GM19438 (cell line): ENCODE data around the gene ZBTB20.
"Not testable (repeated sequence)": the region's sequence is repeated elsewhere in the genome, so short reads cannot be mapped to it uniquely, and the experiment has no call there.

Experiments
- ATAC-seq: cut with Tn5 transposase; IDR thresholded peaks from one replicate; pipeline ENCODE4 v1.9.1; 2021; ENCODE audit warnings: low read depth; ENCODE audit not compliant: unreplicated experiment

Gene ZBTB20

GRCh38 chr3:114698146-114699105, 448.7 kb downstream of the ZBTB20 start:
- ATAC-seq: no peak

GRCh38 chr3:114697401-114697800, 449.7 kb downstream of the ZBTB20 start:
- ATAC-seq: no peak

GRCh38 chr3:114694251-114694650, 452.8 kb downstream of the ZBTB20 start:
- no peak for ATAC-seq

GRCh38 chr3:114691871-114692270, 455.2 kb downstream of the ZBTB20 start:
- ATAC-seq: no peak

- no peak for ATAC-seq
Observed at GRCh38 chr3:114690911-114691310, 456.2 kb downstream of the ZBTB20 start.

GRCh38 chr3:114687151-114687550, 459.9 kb downstream of the ZBTB20 start:
- ATAC-seq: no peak

GRCh38 chr3:114686621-114687020, 460.5 kb downstream of the ZBTB20 start:
- no peak for ATAC-seq

GRCh38 chr3:114685161-114685560, 461.9 kb downstream of the ZBTB20 start:
- ATAC-seq: no peak

GRCh38 chr3:114680299-114680698, 466.8 kb downstream of the ZBTB20 start:
- no peak for ATAC-seq

GRCh38 chr3:114679773-114680172, 467.3 kb downstream of the ZBTB20 start:
- not testable (repeated sequence) for ATAC-seq

GRCh38 chr3:114675104-114675503, 472.0 kb downstream of the ZBTB20 start:
- no peak for ATAC-seq

- no peak for ATAC-seq
Observed at GRCh38 chr3:114674036-114674435, 473.1 kb downstream of the ZBTB20 start.

- ATAC-seq: no peak
Observed at GRCh38 chr3:114673481-114673880, 473.6 kb downstream of the ZBTB20 start.

- no peak for ATAC-seq
Observed at GRCh38 chr3:114672692-114673447, 474.2 kb downstream of the ZBTB20 start.

- no peak for ATAC-seq
Observed at GRCh38 chr3:114671741-114672510, 475.2 kb downstream of the ZBTB20 start.

GRCh38 chr3:114669614-114670013, 477.5 kb downstream of the ZBTB20 start:
- no peak for ATAC-seq

GRCh38 chr3:114668099-114668498, 479.0 kb downstream of the ZBTB20 start:
- no peak for ATAC-seq

GRCh38 chr3:114666623-114667022, 480.5 kb downstream of the ZBTB20 start:
- no peak for ATAC-seq

- ATAC-seq: no peak
Observed at GRCh38 chr3:114664006-114664405, 483.1 kb downstream of the ZBTB20 start.

- no peak for ATAC-seq
Observed at GRCh38 chr3:114660808-114661207, 486.3 kb downstream of the ZBTB20 start.

GRCh38 chr3:114660124-114660523, 487.0 kb downstream of the ZBTB20 start:
- no peak for ATAC-seq
